Activated CD8-positive, alpha-beta memory T cell treated with anti-CD3 and anti-CD28 coated beads, Interleukin-2, amount 50 U/mL, for 4 hours (primary cell): ENCODE measurements around the gene HMGB2.
A peak's percentile ranks its signal among the peaks of the same experiment; 100 is the strongest.

Experiments
- DNase-seq: peaks from one replicate; pipeline ENCODE4 v3.0.0-alpha.2; 2020

The HMGB2 gene

GRCh38 chr4:173334085-173334890, at the start of gene HMGB2:
HMGB2 (minus strand) TSS chr4:173334358; CDS start chr4:173333649, 709 bp downstream.
- peak; percentile 99 for DNase-seq

- DNase-seq: no peak
Observed at GRCh38 chr4:173382349-173382748, 48.2 kb upstream of the HMGB2 start.

GRCh38 chr4:173381610-173382009, 47.5 kb upstream of the HMGB2 start:
- DNase-seq: no peak

DNA sequence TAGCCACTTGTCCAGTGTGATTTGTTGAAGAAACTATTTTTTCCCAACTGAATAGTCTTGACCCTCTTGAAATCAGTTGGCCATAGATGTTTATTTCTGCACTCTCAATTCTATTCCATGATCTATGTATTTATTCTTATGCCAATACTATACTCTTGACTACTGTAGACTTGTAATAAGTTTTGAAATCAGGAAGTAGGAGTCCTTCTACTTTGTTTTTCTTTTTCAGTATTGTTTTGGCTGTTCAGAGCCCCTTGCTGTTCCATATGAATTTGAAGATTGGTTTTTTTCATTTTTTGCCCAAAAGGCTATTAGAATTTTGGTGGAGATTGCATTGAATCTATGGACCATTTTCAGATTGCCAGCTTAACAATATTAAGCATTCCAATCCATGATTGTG, 46.8 kb upstream of the HMGB2 start:
- DNase-seq: no peak

DNA sequence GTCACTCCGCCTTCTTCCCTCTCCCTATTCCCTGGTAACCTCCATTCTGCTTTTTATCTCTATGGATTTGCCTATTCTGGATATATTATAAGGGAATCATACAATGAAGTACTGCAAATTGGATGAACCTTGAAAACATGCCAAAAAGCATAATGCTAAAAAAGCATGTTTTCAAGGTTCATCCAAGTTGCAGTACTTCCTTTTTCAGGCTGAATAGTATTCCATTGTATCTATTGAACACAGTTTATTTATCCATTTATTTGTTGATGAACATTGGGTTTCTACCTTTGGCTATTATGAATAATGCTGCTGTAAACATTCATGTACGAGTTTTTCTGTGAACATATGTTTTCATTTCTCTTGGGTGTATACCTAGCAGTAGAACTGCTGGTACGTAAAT, 45.8 kb upstream of the HMGB2 start:
- no peak for DNase-seq

DNA sequence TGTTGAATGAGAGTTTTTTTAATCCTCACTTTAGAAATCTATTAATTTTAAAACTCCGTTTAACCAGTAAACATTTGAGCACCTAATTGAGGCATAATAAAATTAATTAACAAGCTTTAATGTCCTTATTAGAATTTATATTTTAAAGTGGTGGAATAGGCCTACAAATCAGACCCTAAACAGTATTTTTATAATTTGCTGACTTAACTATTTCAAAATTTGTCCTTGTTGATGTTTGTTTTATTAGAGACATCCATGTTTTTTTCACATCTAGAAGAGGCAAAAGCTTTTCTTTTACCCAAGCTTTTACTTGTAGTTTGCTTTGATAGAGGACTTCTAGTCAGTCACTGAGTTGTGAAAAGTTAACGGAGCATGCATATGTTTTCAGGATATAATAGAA, 40.4 kb upstream of the HMGB2 start:
- DNase-seq: no peak

DNA sequence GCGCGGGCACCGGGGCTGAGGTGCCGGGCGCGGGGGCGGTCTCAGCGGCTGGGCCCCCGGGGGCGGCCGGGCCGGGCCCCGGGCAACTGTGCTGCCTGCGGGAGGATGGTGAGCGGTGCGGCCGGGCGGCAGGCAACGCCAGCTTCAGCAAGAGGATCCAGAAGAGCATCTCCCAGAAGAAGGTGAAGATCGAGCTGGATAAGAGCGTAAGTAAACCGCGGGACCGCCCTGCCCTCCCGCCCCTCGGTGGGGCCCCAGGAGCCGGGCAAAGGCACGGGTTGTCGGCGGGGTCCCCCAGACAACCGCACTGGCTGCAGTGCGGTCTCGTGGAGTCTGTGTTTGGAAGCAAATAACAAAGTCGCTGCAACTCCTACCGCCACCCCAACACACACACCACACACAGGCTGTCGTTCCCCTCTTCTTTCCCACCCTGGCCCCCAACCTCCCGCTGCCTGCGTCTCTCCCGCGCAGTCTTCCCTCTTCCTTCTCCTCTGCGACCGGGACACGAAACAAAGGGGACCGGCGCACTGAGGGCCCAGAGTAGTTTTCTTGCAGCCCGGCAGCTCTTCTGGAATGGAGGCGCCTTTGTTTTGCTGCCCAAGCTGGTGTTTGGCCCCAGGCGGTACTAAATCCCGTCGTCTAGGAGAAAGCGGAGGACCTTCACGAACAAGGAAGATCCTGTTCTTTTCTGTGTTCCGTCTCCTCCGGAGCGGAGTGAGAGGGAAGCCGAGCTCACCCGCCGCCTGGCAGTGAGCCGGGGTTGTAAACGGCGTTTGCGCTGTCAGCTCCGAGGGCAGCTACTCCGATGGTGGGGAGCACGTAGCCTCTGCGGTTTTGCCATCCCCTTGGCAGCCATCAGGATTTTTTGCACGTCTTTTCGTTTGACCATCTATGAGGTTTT, 37.4 kb upstream of the HMGB2 start:
- DNase-seq: peak; percentile 34

- peak; percentile 95 for DNase-seq
Observed at GRCh38 chr4:173370477-173371291, 36.5 kb upstream of the HMGB2 start, which contains the start of gene SAP30. SAP30 (plus strand) TSS chr4:173370954; CDS start chr4:173371183, 229 bp downstream.

DNA sequence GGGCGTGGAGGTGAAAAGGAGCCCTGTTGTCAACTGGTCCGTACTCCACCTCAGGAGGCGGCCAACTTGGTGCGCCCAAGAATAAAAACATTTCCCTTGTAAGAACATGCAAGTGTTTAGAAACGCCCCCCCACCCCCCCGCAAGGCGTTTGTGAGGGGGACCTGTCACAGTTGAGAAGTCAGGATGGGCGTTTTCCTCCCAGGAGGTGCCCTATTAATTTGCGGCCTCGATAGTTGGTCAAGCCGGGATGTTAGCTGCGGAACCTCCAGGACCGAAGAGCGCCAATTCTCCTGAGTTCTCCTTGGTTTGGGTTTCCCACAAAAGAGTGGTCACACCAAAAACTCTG, 35.9 kb upstream of the HMGB2 start:
- peak; percentile 60 for DNase-seq

GRCh38 chr4:173367946-173368345, 33.8 kb upstream of the HMGB2 start:
- no peak for DNase-seq

DNA sequence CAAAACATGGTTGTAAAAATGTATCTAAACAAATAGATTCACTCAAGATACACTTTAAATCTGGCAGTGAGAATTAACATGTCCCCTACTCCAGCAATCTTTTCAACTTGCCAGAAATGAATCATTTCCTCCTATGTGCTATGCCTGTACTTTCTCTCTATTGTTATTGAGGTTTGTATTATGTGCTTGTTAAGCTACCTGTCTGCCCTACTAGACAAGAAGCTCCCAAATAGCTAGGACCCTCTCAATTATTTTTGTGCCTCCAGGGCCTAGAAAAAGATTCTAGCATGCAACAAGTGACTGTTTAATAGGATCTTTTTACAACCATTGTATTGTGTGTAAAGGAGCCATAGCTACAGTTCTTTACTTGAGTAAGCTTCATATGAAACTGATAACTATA, 33.1 kb upstream of the HMGB2 start:
- DNase-seq: no peak

DNA sequence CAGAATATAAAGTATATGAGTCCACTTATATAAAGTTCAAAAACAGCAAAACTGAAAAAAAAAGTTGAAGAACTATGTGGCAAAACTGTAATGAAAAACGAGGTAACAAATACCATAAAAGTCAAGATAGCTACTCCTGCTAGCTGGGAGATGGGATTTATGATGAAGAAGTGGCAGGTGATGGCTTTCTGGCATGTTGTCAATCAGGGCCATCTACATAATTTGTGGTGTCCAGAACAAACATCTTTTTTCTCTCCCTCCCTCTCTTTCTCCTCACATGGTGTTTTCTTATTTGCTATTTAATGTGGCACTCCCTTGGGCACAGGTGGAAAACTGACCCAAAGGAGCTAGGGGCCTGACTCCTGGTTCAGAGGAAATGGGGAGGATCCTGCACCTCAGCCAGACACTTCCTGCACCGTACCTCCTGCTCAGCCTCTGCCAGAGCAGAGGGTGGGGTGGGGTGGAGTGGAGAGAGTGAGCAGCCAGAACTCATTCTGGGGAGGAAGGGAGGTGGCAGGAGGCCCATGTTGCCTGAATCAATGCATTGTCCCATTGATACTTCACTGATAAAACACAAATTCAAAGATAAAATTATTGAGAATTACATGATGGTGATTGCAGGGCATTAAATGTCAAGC, 31.3 kb upstream of the HMGB2 start:
- no peak for DNase-seq

GRCh38 chr4:173362666-173363065, 28.5 kb upstream of the HMGB2 start:
- DNase-seq: no peak

- no peak for DNase-seq
Observed at GRCh38 chr4:173360587-173361221, 26.5 kb upstream of the HMGB2 start.

GRCh38 chr4:173357939-173358338, 23.8 kb upstream of the HMGB2 start:
- no peak for DNase-seq

DNA sequence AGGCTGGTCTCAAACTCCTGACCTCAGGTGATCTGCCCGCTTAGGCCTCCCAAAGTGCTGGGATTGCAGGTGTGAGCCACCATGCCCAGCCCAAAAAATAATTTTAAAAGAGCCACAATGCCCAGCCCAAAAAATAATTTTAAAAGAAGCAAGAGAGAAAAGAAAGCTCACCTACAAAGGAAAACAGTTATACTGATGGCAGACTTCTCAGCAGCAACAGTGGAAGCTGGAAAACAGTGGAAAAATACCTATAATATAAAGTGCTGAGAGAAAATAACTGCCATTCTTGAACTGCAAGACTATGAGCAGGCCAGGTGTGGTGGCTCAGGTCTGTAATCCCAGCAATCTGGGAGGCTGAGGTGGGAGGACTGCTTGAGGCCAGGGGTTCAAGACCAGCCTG, 13.3 kb upstream of the HMGB2 start:
- no peak for DNase-seq

- no peak for DNase-seq
Observed at GRCh38 chr4:173346074-173346473, 11.9 kb upstream of the HMGB2 start.

DNA sequence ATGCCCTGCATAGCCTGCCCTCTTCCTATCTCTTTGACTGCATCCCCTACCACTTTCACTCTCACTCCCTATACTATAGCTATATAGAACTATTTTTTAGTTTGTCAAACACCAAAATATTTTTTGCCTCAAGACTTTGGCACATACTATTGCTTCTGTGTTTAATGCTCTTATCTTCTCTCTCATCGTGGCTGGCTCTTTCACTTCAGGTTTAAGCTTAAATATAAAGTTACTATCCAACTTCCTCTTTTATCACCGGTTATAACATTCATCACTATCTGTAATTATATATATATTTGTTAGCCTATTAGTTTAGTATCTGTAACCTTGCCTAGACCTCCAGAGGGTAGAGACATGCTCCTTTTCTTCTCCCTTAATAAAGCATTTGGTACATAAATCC, 11.5 kb upstream of the HMGB2 start:
- DNase-seq: no peak

GRCh38 chr4:173343832-173344397, 9.8 kb upstream of the HMGB2 start:
- DNase-seq: no peak

DNA sequence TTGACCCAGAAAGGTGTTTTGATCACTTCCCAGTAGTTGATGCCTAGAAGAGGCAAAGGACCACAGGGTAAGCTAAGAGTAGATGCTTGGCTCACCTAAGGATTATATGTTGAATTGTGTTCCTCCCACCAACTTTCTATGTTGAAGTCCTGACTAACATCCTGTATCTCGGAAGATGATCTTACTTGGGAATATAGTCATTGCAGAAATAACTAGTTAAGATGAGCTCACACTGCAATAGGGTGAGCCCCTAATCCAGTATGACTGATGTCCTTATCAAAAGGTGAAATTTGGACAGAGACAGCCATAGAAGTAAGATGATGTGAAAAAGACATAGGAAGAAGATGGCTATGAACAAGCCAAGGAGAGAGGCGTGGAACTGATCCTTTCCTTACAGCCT, 3.3 kb upstream of the HMGB2 start:
- no peak for DNase-seq

- DNase-seq: peak; percentile 16
Observed at GRCh38 chr4:173334891-173335752, 964 bp upstream of the HMGB2 start.
